HepG2 (cell line): ENCODE results near the gene KRABD2.

ENCODE experiments used
- ATAC-seq: fragments of 200-7000 bp; cut with Tn5 transposase; 3 replicates; pipeline ENCODE4 v1.9.1; 2020; ENCODE audit warnings: mild to moderate bottlenecking, moderate library complexity
- BruUV-seq: library from RNA; stranded (reverse); fragments of 400-500 nt; replicated peaks from 2 replicates; lab custom pipeline; 2021; lab: Mats Ljungman, UMichigan
- CTCF ChIA-PET: fragments of 300-600 bp; formaldehyde crosslinking; extraction: SDS; loops from one replicate; lab custom pipeline; 2021; ENCODE audit warnings: low total read pairs, inconsistent platforms, low intra/inter-chr PET ratio; lab: Yijun Ruan, JAX
- POLR2A ChIA-PET: fragments of 350-600 bp; sonication (Branson Sonifier 250); formaldehyde crosslinking; loops from one replicate; lab custom pipeline; 2020; ENCODE audit warnings: antibody characterized with exemption, inconsistent platforms; lab: Yijun Ruan, JAX
- DNase-seq: peaks from one replicate; pipeline ENCODE4 v3.0.0-alpha.2; 2015; ENCODE audit warnings: low spot score
- FAIRE-seq: peaks from 3 replicates; lab custom pipeline; 2011; peaks lifted over from hg19 to GRCh38; lab: Jason Lieb, UNC
- H2AFZ ChIP-seq: one replicate; pipeline ENCODE4 v1.6.1; 2011; ENCODE audit warnings: low read length, inconsistent platforms
- H3K27ac ChIP-seq: fragments of 300-600 bp; 3 replicates; pipeline ENCODE4 v1.8.0; 2011; ENCODE audit warnings: mixed run types, mild to moderate bottlenecking, mixed read lengths, low read length, inconsistent platforms; ENCODE audit not compliant: insufficient read depth; ENCODE audit errors: extremely low read length
- H3K27me3 ChIP-seq, 2 experiments: fragments of 200-600 bp in 1 of 2; 2 replicates in 1 of 2; 3 replicates in 1 of 2; pipeline versions ENCODE4 v1.6.0 to v1.8.0; 2011; ENCODE audit warnings: low read length in 2 of 2, mild to moderate bottlenecking in 2 of 2, moderate library complexity in 2 of 2, inconsistent platforms in 1 of 2; ENCODE audit not compliant: insufficient read depth in 2 of 2, control insufficient read depth in 1 of 2
- H3K36me3 ChIP-seq, 2 experiments: fragments of 200-600 bp in 1 of 2; replicated peaks in 1 of 2; 2 replicates in 1 of 2; 3 replicates in 1 of 2; pipeline versions ENCODE4 v1.5.1 to v1.8.0; 2011; ENCODE audit warnings: low read length in 2 of 2, inconsistent platforms in 1 of 2; ENCODE audit not compliant: insufficient read depth in 2 of 2, control insufficient read depth in 1 of 2
- H3K4me1 ChIP-seq: 2 replicates; pipeline ENCODE4 v1.5.1; 2012; ENCODE audit warnings: low read length, inconsistent platforms; ENCODE audit not compliant: insufficient read depth
- H3K4me2 ChIP-seq: 2 replicates; pipeline ENCODE4 v1.6.0; 2011; ENCODE audit warnings: low read depth, low read length, inconsistent platforms
- H3K4me3 ChIP-seq, 3 experiments: fragments of 200-600 bp in 1 of 3; sonication (generic), shearing (Covaris generic) in 1 of 3; replicated peaks in 1 of 3; 2 replicates each; pipeline ENCODE4 v1.5.1; 2011 to 2016; ENCODE audit warnings: low read length in 3 of 3, inconsistent platforms in 2 of 3, low read depth in 2 of 3, mild to moderate bottlenecking in 2 of 3, control low read depth in 1 of 3, mixed read lengths in 1 of 3; ENCODE audit not compliant: insufficient read depth in 1 of 3
- H3K79me2 ChIP-seq: one replicate; pipeline ENCODE4 v1.6.1; 2011; ENCODE audit warnings: low read length, inconsistent platforms; ENCODE audit not compliant: insufficient read depth
- H3K9ac ChIP-seq: 2 replicates; pipeline ENCODE4 v1.6.0; 2011; ENCODE audit warnings: mild to moderate bottlenecking, low read depth, low read length, inconsistent platforms; ENCODE audit not compliant: insufficient read depth
- H3K9me3 ChIP-seq: 2 replicates; pipeline ENCODE4 v1.5.1; 2012; ENCODE audit warnings: mild to moderate bottlenecking, low read length
- H4K20me1 ChIP-seq: 2 replicates; pipeline ENCODE4 v1.6.0; 2011; ENCODE audit warnings: inconsistent platforms, mild to moderate bottlenecking, low read length, moderate library complexity; ENCODE audit not compliant: insufficient read depth
- FOSL2 ChIP-seq: sonication (generic); formaldehyde crosslinking; IDR thresholded peaks from 2 replicates; pipeline ENCODE4 v1.4.0; 2020; ENCODE audit warnings: missing genetic modification reagents
- FOXP1 ChIP-seq, 2 experiments: fragments of 450-650 bp in 1 of 2; IDR thresholded peaks; 2 replicates each; pipeline ENCODE4 v1.6.1; 2017 to 2018; ENCODE audit warnings: antibody characterized with exemption in 1 of 2
- GABPB1 ChIP-seq: IDR thresholded peaks from 2 replicates; pipeline ENCODE4 v1.6.1; 2016; ENCODE audit warnings: mild to moderate bottlenecking, missing genetic modification reagents, moderate library complexity, missing compliant biosample characterization
- GATAD2A ChIP-seq: IDR thresholded peaks from 2 replicates; pipeline ENCODE4 v1.6.1; 2016
- HNRNPL ChIP-seq: fragments of 200-400 bp; formaldehyde crosslinking; IDR thresholded peaks from 2 replicates; pipeline ENCODE4 v1.6.1; 2017; ENCODE audit warnings: mild to moderate bottlenecking, low read depth, low read length
- MAFG ChIP-seq: sonication (generic); formaldehyde crosslinking; IDR thresholded peaks from 2 replicates; pipeline ENCODE4 v1.5.1; 2020; ENCODE audit warnings: mild to moderate bottlenecking, missing genetic modification reagents
- NFE2 ChIP-seq: sonication (generic); formaldehyde crosslinking; IDR thresholded peaks from 2 replicates; pipeline ENCODE4 v1.4.0; 2020; ENCODE audit warnings: missing genetic modification reagents
- NFE2L1 ChIP-seq: sonication (generic); formaldehyde crosslinking; IDR thresholded peaks from 2 replicates; pipeline ENCODE4 v1.4.0; 2020; ENCODE audit warnings: missing genetic modification reagents, mild to moderate bottlenecking, borderline replicate concordance
- NFE2L2 ChIP-seq: fragments of 150-350 bp; IDR thresholded peaks from 2 replicates; pipeline ENCODE4 v1.6.1; 2014; ENCODE audit warnings: low read length
- ZBTB38 ChIP-seq: sonication (generic); formaldehyde crosslinking; IDR thresholded peaks from 2 replicates; pipeline ENCODE4 v1.5.1; 2020; ENCODE audit warnings: mild to moderate bottlenecking, missing genetic modification reagents
- ZNF160 ChIP-seq: sonication (generic); formaldehyde crosslinking; IDR thresholded peaks from 2 replicates; pipeline ENCODE4 v1.8.0; 2022; ENCODE audit warnings: mild to moderate bottlenecking, inconsistent platforms, missing genetic modification reagents
- ZNF430 ChIP-seq: sonication (generic); formaldehyde crosslinking; IDR thresholded peaks from 2 replicates; pipeline ENCODE4 v1.9.0; 2021; ENCODE audit warnings: mild to moderate bottlenecking, missing genetic modification reagents
- ZNF615 ChIP-seq: sonication (generic); formaldehyde crosslinking; IDR thresholded peaks from 2 replicates; pipeline ENCODE4 v1.5.0; 2020; ENCODE audit warnings: mild to moderate bottlenecking, missing genetic modification reagents, borderline replicate concordance
- WGBS: methylation state at CpG from one replicate; pipeline ENCODE4 v1.1.6; 2017; ENCODE audit warnings: low lambda C conversion rate; 5-methylcytosine and 5-hydroxymethylcytosine counted together
- in situ Hi-C: cut with HindIII; loops from 2 replicates; pipeline ENCODE4 v1.10.0; 2017; ENCODE audit warnings: low pct_unique_long_range_greater_than_20kb; ENCODE audit not compliant: extremely low pct_ligation_motif_present
- intact Hi-C: fragments of 100-400 bp; cut with micrococcal nuclease; formaldehyde crosslinking; loops from one replicate; pipeline ENCODE4 v1.10.0; 2022; ENCODE audit not compliant: unreplicated experiment
- TF ChIP-seq, protein P1 (sequence below): sonication (generic); formaldehyde crosslinking; IDR thresholded peaks from 2 replicates; pipeline ENCODE4 v1.5.1; 2020; ENCODE audit warnings: mild to moderate bottlenecking, missing genetic modification reagents, moderate library complexity
- TF ChIP-seq, protein P2 (sequence below): sonication (generic); formaldehyde crosslinking; IDR thresholded peaks from 2 replicates; pipeline ENCODE4 v1.9.0; 2022; ENCODE audit warnings: low read depth, missing genetic modification reagents
- TF ChIP-seq, protein P3 (sequence below): sonication (generic); formaldehyde crosslinking; IDR thresholded peaks from 2 replicates; pipeline ENCODE4 v1.4.0; 2020; ENCODE audit warnings: missing genetic modification reagents
- TF ChIP-seq, protein P4 (sequence below): sonication (generic); formaldehyde crosslinking; IDR thresholded peaks from 2 replicates; pipeline ENCODE4 v1.4.0; 2020; ENCODE audit warnings: missing genetic modification reagents

The KRABD2 gene

DNA sequence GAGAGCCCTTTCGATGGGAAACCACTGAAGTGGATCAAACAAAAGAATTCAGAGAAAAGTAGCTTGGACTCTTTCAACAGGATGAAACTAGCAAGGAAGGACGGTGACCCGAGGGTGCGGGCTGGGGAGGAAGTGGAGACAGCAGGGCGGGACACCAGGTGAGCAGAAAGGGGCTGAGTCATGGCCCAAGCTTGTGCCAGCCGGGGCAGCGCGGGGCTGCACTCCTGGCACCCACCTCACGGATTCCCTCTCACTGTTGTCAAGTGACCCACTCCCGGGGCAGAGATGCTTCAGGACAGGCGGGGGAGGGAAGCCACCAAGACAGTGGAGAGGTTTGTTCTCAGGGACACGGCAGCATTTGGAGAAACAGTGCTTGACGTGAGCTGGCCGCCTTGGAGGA, 31.9 kb upstream of the KRABD2 start:
- H3K79me2 ChIP-seq: no peaks in the 10 kb centered on the region
- POLR2A ChIA-PET: interaction anchor here (0.7 to 3.2 kb wide), 3 partner anchors 25 to 27 kb away, joined by 3 to 16 read pairs (median 7); partner anchors contain the start of gene NDEL1
- H3K36me3 ChIP-seq: no peaks in the 10 kb centered on the region
- FAIRE-seq (no peak), ATAC-seq (peak; percentile 60), DNase-seq (peak; percentile 41)
- intact Hi-C loops: no loop called here
- no peaks in the 10 kb centered on the region for H3K9me3 ChIP-seq
- no TSS peak for BruUV-seq
- H2AFZ ChIP-seq: peak overlapping the region; percentile 31
- H3K4me1 ChIP-seq: peaks cover 69% of the 10 kb centered on the region
- peak overlapping the region; percentile 82 for H3K4me2 ChIP-seq
- H3K27ac ChIP-seq: no peak overlapping the region
- peak overlapping the region; percentile 21 to 65 (median 47); a peak in 5 of 6 replicates for H3K4me3 ChIP-seq
- CTCF ChIA-PET: no interaction called here
- no peaks in the 10 kb centered on the region for H4K20me1 ChIP-seq
- WGBS: 10% methylated on average over 14 of the region's 14 CpGs
- H3K9ac ChIP-seq: peak overlapping the region; percentile 49
- no peaks in the 10 kb centered on the region for H3K27me3 ChIP-seq
- in situ Hi-C loops: loop anchor here (10.0 kb wide), 1 partner anchor 336 kb away; the partner anchor contains the start of gene CCDC42
- TF ChIP-seq FOXP1 (IDR thresholded peaks at IDR 0.05) (no peak), FOXP1 (CRISPR knock-in tag; IDR thresholded peaks at IDR 0.05) (no peak), FOSL2 (peak; percentile 84), GABPB1 (CRISPR knock-in tag) (peak; percentile 45; the same call in 1 of the 2 replicates), MAFG (CRISPR knock-in tag) (0 out of 2 replicates have a peak, but pooled peaks have one; percentile 45), ZNF160 (no peak), NFE2L2 (peak; percentile 77), HNRNPL (peak; percentile 94), NFE2L1 (0 out of 2 replicates have a peak, but pooled peaks have one; percentile 45), NFE2 (CRISPR knock-in tag) (peak; percentile 48; the same call in 1 of the 2 replicates), ZNF615 (CRISPR knock-in tag) (no peak), GATAD2A (peak; percentile 50), ZNF430 (peak; percentile 25; the same call in 1 of the 2 replicates), ZBTB38 (CRISPR knock-in tag) (0 out of 2 replicates have a peak, but pooled peaks have one; percentile 22)
- TF ChIP-seq, protein P1, sequence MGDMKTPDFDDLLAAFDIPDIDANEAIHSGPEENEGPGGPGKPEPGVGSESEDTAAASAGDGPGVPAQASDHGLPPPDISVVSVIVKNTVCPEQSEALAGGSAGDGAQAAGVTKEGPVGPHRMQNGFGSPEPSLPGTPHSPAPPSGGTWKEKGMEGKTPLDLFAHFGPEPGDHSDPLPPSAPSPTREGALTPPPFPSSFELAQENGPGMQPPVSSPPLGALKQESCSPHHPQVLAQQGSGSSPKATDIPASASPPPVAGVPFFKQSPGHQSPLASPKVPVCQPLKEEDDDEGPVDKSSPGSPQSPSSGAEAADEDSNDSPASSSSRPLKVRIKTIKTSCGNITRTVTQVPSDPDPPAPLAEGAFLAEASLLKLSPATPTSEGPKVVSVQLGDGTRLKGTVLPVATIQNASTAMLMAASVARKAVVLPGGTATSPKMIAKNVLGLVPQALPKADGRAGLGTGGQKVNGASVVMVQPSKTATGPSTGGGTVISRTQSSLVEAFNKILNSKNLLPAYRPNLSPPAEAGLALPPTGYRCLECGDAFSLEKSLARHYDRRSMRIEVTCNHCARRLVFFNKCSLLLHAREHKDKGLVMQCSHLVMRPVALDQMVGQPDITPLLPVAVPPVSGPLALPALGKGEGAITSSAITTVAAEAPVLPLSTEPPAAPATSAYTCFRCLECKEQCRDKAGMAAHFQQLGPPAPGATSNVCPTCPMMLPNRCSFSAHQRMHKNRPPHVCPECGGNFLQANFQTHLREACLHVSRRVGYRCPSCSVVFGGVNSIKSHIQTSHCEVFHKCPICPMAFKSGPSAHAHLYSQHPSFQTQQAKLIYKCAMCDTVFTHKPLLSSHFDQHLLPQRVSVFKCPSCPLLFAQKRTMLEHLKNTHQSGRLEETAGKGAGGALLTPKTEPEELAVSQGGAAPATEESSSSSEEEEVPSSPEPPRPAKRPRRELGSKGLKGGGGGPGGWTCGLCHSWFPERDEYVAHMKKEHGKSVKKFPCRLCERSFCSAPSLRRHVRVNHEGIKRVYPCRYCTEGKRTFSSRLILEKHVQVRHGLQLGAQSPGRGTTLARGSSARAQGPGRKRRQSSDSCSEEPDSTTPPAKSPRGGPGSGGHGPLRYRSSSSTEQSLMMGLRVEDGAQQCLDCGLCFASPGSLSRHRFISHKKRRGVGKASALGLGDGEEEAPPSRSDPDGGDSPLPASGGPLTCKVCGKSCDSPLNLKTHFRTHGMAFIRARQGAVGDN (CRISPR knock-in tag): peak; percentile 71
- TF ChIP-seq, protein P2, sequence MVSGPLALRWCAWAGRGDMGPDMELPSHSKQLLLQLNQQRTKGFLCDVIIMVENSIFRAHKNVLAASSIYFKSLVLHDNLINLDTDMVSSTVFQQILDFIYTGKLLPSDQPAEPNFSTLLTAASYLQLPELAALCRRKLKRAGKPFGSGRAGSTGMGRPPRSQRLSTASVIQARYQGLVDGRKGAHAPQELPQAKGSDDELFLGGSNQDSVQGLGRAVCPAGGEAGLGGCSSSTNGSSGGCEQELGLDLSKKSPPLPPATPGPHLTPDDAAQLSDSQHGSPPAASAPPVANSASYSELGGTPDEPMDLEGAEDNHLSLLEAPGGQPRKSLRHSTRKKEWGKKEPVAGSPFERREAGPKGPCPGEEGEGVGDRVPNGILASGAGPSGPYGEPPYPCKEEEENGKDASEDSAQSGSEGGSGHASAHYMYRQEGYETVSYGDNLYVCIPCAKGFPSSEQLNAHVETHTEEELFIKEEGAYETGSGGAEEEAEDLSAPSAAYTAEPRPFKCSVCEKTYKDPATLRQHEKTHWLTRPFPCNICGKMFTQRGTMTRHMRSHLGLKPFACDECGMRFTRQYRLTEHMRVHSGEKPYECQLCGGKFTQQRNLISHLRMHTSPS (CRISPR knock-in tag): peak; percentile 92
- TF ChIP-seq, protein P3, sequence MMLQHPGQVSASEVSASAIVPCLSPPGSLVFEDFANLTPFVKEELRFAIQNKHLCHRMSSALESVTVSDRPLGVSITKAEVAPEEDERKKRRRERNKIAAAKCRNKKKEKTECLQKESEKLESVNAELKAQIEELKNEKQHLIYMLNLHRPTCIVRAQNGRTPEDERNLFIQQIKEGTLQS: 0 out of 2 replicates have a peak, but pooled peaks have one; percentile 42
- TF ChIP-seq, protein P4, sequence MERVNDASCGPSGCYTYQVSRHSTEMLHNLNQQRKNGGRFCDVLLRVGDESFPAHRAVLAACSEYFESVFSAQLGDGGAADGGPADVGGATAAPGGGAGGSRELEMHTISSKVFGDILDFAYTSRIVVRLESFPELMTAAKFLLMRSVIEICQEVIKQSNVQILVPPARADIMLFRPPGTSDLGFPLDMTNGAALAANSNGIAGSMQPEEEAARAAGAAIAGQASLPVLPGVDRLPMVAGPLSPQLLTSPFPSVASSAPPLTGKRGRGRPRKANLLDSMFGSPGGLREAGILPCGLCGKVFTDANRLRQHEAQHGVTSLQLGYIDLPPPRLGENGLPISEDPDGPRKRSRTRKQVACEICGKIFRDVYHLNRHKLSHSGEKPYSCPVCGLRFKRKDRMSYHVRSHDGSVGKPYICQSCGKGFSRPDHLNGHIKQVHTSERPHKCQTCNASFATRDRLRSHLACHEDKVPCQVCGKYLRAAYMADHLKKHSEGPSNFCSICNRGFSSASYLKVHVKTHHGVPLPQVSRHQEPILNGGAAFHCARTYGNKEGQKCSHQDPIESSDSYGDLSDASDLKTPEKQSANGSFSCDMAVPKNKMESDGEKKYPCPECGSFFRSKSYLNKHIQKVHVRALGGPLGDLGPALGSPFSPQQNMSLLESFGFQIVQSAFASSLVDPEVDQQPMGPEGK (CRISPR knock-in tag): peak; percentile 44; the same call in 1 of the 2 replicates
